Hepatocyte (in vitro differentiated cells): ENCODE data around the gene CC2D1B. TPM values are rescaled to one million over a fixed set of nuclear protein-coding genes. Genes with fewer than 3 reads are reported as not detected.

Experiments used
- DNase-seq: peaks from one replicate; pipeline ENCODE4 v3.0.0-alpha.2; 2016; ENCODE audit warnings: low spot score
- H2AFZ ChIP-seq: fragments of 200-600 bp; sonication (generic); 2 replicates; pipeline ENCODE4 v1.6.0; 2016; ENCODE audit warnings: antibody characterized with exemption, mild to moderate bottlenecking
- H3K27ac ChIP-seq: fragments of 200-600 bp; sonication (generic); 2 replicates; pipeline ENCODE4 v1.5.1; 2016; ENCODE audit warnings: mild to moderate bottlenecking
- H3K27me3 ChIP-seq: fragments of 200-600 bp; sonication (generic); 2 replicates; pipeline ENCODE4 v1.6.1; 2016
- H3K36me3 ChIP-seq: fragments of 200-600 bp; sonication (generic); replicated peaks from 2 replicates; pipeline ENCODE4 v1.5.1; 2016; ENCODE audit warnings: low read depth; ENCODE audit not compliant: insufficient read depth
- H3K4me1 ChIP-seq: fragments of 200-600 bp; sonication (generic); 2 replicates; pipeline ENCODE4 v1.5.1; 2016; ENCODE audit warnings: mild to moderate bottlenecking, moderate library complexity; ENCODE audit not compliant: insufficient read depth
- H3K4me2 ChIP-seq: fragments of 200-600 bp; sonication (generic); 2 replicates; pipeline ENCODE4 v1.6.0; 2016
- H3K4me3 ChIP-seq: fragments of 200-600 bp; sonication (generic); 2 replicates; pipeline ENCODE4 v1.5.1; 2016; ENCODE audit warnings: mild to moderate bottlenecking
- H3K79me2 ChIP-seq: fragments of 200-600 bp; sonication (generic); 2 replicates; pipeline ENCODE4 v1.6.0; 2017; ENCODE audit warnings: mild to moderate bottlenecking
- H3K9me2 ChIP-seq: fragments of 200-600 bp; sonication (generic); replicated peaks from 2 replicates; pipeline ENCODE4 v1.6.0; 2017; ENCODE audit warnings: mild to moderate bottlenecking; ENCODE audit not compliant: insufficient read depth
- H3K9me3 ChIP-seq: fragments of 200-600 bp; sonication (generic); 2 replicates; pipeline ENCODE4 v1.5.1; 2016; ENCODE audit warnings: low read depth, mild to moderate bottlenecking
- H4K20me1 ChIP-seq: fragments of 200-600 bp; sonication (generic); 2 replicates; pipeline ENCODE4 v1.6.0; 2016; ENCODE audit warnings: mild to moderate bottlenecking; ENCODE audit not compliant: insufficient read depth, poor library complexity, severe bottlenecking
- CTCF ChIP-seq: fragments of 200-600 bp; sonication (generic); IDR thresholded peaks from 2 replicates; pipeline ENCODE4 v1.5.1; 2016; ENCODE audit warnings: antibody characterized with exemption, mild to moderate bottlenecking; ENCODE audit not compliant: poor library complexity
- EZH2 ChIP-seq: fragments of 200-600 bp; sonication (generic); IDR thresholded peaks from 2 replicates; pipeline ENCODE4 v1.6.1; 2016; ENCODE audit warnings: antibody characterized with exemption, mild to moderate bottlenecking, borderline replicate concordance
- EZH2phosphoT487 ChIP-seq: fragments of 200-600 bp; sonication (generic); IDR thresholded peaks from one replicate; pipeline ENCODE4 v1.6.1; 2018; ENCODE audit warnings: antibody characterized with exemption, mild to moderate bottlenecking, low read depth, moderate library complexity; ENCODE audit not compliant: unreplicated experiment, severe bottlenecking
- WGBS: methylation state at CpG from one replicate; pipeline ENCODE4 v1.1.6; 2016; ENCODE audit warnings: low lambda C conversion rate; ENCODE audit errors: missing lambda C conversion rate; 5-methylcytosine and 5-hydroxymethylcytosine counted together
- polyA plus RNA-seq: library from polyadenylated mRNA; unstranded; fragments of >200 nt; fragmentation: Nextera tagmentation; extraction: Ambion mirVana; gene quantifications from 2 replicates; pipeline ENCODE4 v1.2.1, GENCODE V29; 2016
- total RNA-seq: library from RNA; depleted of rRNA; stranded (reverse); fragments of >200 nt; gene quantifications from 2 replicates; pipeline ENCODE4 v1.2.3, GENCODE V29; 2014

Gene CC2D1B
- total and polyA plus RNA-seq, 2 experiments from 2014 or later: 21.5 to 28.4 TPM

- Histone ChIP-seq H4K20me1 (no peaks in the 10 kb centered on the region), H3K27me3 (no peaks in the 10 kb centered on the region), H3K36me3 (no peaks in the 10 kb centered on the region), H3K79me2 (no peaks in the 10 kb centered on the region), H3K9me3 (no peaks in the 10 kb centered on the region), H3K9me2 (no peaks in the 10 kb centered on the region), H3K4me3 (no peak overlapping the region), H3K4me1 (no peaks in the 10 kb centered on the region), H3K27ac (no peak overlapping the region), H3K4me2 (no peak overlapping the region), H2AFZ (no peak overlapping the region)
- no peak for DNase-seq
- WGBS: 98% methylated on average over 2 of the region's 2 CpGs
- no peak for TF ChIP-seq EZH2
- TF ChIP-seq EZH2phosphoT487: no peak
- no peak for TF ChIP-seq CTCF
Observed at GRCh38 chr1:52321061-52321460, 44.9 kb downstream of the CC2D1B start.

DNA sequence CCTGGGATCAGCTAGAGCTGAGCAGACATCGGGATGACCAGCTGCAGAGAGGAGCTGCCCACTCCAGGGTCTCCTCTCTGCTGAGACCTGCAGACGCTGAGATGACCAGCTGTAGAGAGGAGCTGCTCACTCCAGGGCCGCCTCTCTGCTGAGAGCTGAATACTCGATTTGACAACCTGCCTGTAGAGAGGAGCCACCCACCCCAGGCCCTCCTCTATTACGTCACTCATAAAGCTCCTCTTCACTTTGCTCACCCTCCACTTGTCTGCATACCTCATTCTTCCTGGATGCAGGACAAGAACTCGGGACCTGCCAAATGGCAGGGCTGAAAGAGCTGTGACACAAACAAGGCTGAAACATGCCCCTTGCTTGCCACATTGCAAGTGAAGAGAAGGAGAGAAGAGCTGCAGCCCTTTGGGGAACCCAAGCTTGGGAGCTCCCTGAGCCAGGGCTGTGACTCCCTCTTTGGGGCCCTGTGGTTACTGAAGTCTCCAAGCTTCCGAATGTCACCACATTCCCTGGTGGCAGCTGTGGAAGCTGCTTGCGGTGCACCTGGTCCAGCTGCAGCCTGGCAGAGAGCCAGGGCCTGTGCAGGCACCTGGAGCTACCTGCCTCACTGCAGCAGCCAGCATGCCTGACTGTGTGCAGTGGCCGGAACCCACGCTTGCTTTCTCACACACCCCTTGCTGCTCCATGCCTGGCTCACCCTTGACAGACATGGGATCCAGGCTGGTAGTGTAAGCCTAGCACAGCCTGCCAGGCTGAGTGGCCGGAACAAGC is 59.6 kb downstream of the CC2D1B start:
- H3K4me3 ChIP-seq: no peak overlapping the region
- no peaks in the 10 kb centered on the region for H3K27me3 ChIP-seq
- TF ChIP-seq CTCF: no peak
- no peak for TF ChIP-seq EZH2
- no peak for TF ChIP-seq EZH2phosphoT487
- WGBS: 94% methylated on average over 11 of the region's 11 CpGs
- no peak overlapping the region for H3K4me2 ChIP-seq
- DNase-seq: peak; percentile 8
- no peaks in the 10 kb centered on the region for H4K20me1 ChIP-seq
- H3K79me2 ChIP-seq: no peaks in the 10 kb centered on the region
- H3K36me3 ChIP-seq: no peaks in the 10 kb centered on the region
- H3K9me2 ChIP-seq: no peaks in the 10 kb centered on the region
- H3K9me3 ChIP-seq: no peaks in the 10 kb centered on the region
- no peak overlapping the region for H2AFZ ChIP-seq
- no peak overlapping the region for H3K27ac ChIP-seq
- no peaks in the 10 kb centered on the region for H3K4me1 ChIP-seq

- H4K20me1 ChIP-seq: no peaks in the 10 kb centered on the region
- H2AFZ ChIP-seq: no peak overlapping the region
- no peak overlapping the region for H3K4me2 ChIP-seq
- no peak for TF ChIP-seq EZH2phosphoT487
- TF ChIP-seq EZH2: no peak
- no peak for TF ChIP-seq CTCF
- no peaks in the 10 kb centered on the region for H3K9me2 ChIP-seq
- H3K4me3 ChIP-seq: no peak overlapping the region
- no peaks in the 10 kb centered on the region for H3K27me3 ChIP-seq
- WGBS: 92% methylated on average over 13 of the region's 13 CpGs
- no peaks in the 10 kb centered on the region for H3K79me2 ChIP-seq
- H3K27ac ChIP-seq: no peak overlapping the region
- no peaks in the 10 kb centered on the region for H3K9me3 ChIP-seq
- peak; percentile 5 for DNase-seq
- no peaks in the 10 kb centered on the region for H3K36me3 ChIP-seq
- H3K4me1 ChIP-seq: no peaks in the 10 kb centered on the region
Observed at GRCh38 chr1:52305417-52306226, 60.4 kb downstream of the CC2D1B start.

Other genes starting within 250 kb of the CC2D1B start
- gene ZFYVE9, start 224.1 kb downstream of the CC2D1B start, total RNA-seq: 29.0 and 31.0 TPM in 2 replicates
- 3.2 and 4.6 TPM in 2 replicates for gene ZFYVE9, start 224.1 kb downstream of the CC2D1B start, polyA plus RNA-seq
- gene ORC1, start 38.2 kb upstream of the CC2D1B start, total RNA-seq: 2.6 and 3.1 TPM in 2 replicates
- gene ORC1, start 38.2 kb upstream of the CC2D1B start, polyA plus RNA-seq: 1.3 and 1.8 TPM in 2 replicates
- gene PRPF38A, start 38.4 kb upstream of the CC2D1B start, total RNA-seq: 12.8 and 13.8 TPM in 2 replicates
- gene PRPF38A, start 38.4 kb upstream of the CC2D1B start, polyA plus RNA-seq: 23.8 and 35.9 TPM in 2 replicates
- gene TUT4, start 186.9 kb upstream of the CC2D1B start, total RNA-seq: 46.4 and 58.0 TPM in 2 replicates
- gene TUT4, start 186.9 kb upstream of the CC2D1B start, polyA plus RNA-seq: 37.9 and 44.6 TPM in 2 replicates
- 76.3 and 78.9 TPM in 2 replicates for gene GPX7, start 236.2 kb upstream of the CC2D1B start, total RNA-seq
- 56.4 and 58.0 TPM in 2 replicates for gene GPX7, start 236.2 kb upstream of the CC2D1B start, polyA plus RNA-seq